ENCODE measurements around the gene KCNK6. TPM values are rescaled to one million over a fixed set of nuclear protein-coding genes. Genes with fewer than 3 reads are reported as not detected.
A peak's percentile ranks its signal among the peaks of the same experiment; 100 is the strongest.

The KCNK6 gene
- total RNA-seq, 1 experiment from 2014 or later, result 18.3 TPM

DNA sequence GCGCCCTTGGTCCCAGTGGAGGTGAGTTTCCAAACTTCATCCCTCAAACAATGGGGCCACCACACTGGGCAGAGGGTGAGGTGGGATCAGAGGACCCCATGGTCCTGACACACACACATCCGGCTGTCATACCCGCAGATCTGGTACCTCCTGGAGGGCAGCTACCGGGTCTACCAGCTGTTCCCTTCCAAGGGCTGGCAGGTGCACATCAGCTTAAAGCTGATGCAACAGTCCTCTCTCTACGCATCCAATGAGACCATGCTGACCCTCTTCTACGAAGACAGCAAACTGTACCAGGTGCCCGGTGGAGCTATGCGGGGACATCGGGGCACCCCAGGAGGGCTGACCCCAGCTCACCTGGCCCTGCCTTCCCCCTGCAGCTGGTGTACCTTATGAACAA lies 40.7 kb downstream of the KCNK6 start (continued):
- TF ChIP-seq, protein P1, sequence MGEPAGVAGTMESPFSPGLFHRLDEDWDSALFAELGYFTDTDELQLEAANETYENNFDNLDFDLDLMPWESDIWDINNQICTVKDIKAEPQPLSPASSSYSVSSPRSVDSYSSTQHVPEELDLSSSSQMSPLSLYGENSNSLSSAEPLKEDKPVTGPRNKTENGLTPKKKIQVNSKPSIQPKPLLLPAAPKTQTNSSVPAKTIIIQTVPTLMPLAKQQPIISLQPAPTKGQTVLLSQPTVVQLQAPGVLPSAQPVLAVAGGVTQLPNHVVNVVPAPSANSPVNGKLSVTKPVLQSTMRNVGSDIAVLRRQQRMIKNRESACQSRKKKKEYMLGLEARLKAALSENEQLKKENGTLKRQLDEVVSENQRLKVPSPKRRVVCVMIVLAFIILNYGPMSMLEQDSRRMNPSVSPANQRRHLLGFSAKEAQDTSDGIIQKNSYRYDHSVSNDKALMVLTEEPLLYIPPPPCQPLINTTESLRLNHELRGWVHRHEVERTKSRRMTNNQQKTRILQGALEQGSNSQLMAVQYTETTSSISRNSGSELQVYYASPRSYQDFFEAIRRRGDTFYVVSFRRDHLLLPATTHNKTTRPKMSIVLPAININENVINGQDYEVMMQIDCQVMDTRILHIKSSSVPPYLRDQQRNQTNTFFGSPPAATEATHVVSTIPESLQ (CRISPR knock-in tag; IDR thresholded peaks at IDR 0.05), result no peak
- TF ChIP-seq, protein P2, sequence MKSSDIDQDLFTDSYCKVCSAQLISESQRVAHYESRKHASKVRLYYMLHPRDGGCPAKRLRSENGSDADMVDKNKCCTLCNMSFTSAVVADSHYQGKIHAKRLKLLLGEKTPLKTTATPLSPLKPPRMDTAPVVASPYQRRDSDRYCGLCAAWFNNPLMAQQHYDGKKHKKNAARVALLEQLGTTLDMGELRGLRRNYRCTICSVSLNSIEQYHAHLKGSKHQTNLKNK (CRISPR knock-in tag; IDR thresholded peaks at IDR 0.05), result no peak
- TF ChIP-seq ZNF219 (CRISPR knock-in tag; IDR thresholded peaks at IDR 0.05; ENCODE audit: borderline replicate concordance) (no peak), MXD4 (CRISPR knock-in tag; IDR thresholded peaks at IDR 0.05; ENCODE audit: borderline replicate concordance) (no peak), MYBL2 (CRISPR knock-in tag; IDR thresholded peaks at IDR 0.05) (no peak)
- TF ChIP-seq, protein P3, sequence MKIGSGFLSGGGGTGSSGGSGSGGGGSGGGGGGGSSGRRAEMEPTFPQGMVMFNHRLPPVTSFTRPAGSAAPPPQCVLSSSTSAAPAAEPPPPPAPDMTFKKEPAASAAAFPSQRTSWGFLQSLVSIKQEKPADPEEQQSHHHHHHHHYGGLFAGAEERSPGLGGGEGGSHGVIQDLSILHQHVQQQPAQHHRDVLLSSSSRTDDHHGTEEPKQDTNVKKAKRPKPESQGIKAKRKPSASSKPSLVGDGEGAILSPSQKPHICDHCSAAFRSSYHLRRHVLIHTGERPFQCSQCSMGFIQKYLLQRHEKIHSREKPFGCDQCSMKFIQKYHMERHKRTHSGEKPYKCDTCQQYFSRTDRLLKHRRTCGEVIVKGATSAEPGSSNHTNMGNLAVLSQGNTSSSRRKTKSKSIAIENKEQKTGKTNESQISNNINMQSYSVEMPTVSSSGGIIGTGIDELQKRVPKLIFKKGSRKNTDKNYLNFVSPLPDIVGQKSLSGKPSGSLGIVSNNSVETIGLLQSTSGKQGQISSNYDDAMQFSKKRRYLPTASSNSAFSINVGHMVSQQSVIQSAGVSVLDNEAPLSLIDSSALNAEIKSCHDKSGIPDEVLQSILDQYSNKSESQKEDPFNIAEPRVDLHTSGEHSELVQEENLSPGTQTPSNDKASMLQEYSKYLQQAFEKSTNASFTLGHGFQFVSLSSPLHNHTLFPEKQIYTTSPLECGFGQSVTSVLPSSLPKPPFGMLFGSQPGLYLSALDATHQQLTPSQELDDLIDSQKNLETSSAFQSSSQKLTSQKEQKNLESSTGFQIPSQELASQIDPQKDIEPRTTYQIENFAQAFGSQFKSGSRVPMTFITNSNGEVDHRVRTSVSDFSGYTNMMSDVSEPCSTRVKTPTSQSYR (CRISPR knock-in tag; IDR thresholded peaks at IDR 0.05), result no peak
- TF ChIP-seq, protein P4, sequence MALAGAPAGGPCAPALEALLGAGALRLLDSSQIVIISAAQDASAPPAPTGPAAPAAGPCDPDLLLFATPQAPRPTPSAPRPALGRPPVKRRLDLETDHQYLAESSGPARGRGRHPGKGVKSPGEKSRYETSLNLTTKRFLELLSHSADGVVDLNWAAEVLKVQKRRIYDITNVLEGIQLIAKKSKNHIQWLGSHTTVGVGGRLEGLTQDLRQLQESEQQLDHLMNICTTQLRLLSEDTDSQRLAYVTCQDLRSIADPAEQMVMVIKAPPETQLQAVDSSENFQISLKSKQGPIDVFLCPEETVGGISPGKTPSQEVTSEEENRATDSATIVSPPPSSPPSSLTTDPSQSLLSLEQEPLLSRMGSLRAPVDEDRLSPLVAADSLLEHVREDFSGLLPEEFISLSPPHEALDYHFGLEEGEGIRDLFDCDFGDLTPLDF (CRISPR knock-in tag; IDR thresholded peaks at IDR 0.05), result no peak
- TF ChIP-seq, protein P5, sequence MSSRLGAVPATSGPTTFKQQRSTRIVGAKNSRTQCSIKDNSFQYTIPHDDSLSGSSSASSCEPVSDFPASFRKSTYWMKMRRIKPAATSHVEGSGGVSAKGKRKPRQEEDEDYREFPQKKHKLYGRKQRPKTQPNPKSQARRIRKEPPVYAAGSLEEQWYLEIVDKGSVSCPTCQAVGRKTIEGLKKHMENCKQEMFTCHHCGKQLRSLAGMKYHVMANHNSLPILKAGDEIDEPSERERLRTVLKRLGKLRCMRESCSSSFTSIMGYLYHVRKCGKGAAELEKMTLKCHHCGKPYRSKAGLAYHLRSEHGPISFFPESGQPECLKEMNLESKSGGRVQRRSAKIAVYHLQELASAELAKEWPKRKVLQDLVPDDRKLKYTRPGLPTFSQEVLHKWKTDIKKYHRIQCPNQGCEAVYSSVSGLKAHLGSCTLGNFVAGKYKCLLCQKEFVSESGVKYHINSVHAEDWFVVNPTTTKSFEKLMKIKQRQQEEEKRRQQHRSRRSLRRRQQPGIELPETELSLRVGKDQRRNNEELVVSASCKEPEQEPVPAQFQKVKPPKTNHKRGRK (CRISPR knock-in tag; IDR thresholded peaks at IDR 0.05; ENCODE audit: borderline replicate concordance), result no peak
- TF ChIP-seq, protein P6, sequence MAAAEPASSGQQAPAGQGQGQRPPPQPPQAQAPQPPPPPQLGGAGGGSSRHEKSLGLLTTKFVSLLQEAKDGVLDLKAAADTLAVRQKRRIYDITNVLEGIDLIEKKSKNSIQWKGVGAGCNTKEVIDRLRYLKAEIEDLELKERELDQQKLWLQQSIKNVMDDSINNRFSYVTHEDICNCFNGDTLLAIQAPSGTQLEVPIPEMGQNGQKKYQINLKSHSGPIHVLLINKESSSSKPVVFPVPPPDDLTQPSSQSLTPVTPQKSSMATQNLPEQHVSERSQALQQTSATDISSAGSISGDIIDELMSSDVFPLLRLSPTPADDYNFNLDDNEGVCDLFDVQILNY (CRISPR knock-in tag; IDR thresholded peaks at IDR 0.05), result no peak

DNA sequence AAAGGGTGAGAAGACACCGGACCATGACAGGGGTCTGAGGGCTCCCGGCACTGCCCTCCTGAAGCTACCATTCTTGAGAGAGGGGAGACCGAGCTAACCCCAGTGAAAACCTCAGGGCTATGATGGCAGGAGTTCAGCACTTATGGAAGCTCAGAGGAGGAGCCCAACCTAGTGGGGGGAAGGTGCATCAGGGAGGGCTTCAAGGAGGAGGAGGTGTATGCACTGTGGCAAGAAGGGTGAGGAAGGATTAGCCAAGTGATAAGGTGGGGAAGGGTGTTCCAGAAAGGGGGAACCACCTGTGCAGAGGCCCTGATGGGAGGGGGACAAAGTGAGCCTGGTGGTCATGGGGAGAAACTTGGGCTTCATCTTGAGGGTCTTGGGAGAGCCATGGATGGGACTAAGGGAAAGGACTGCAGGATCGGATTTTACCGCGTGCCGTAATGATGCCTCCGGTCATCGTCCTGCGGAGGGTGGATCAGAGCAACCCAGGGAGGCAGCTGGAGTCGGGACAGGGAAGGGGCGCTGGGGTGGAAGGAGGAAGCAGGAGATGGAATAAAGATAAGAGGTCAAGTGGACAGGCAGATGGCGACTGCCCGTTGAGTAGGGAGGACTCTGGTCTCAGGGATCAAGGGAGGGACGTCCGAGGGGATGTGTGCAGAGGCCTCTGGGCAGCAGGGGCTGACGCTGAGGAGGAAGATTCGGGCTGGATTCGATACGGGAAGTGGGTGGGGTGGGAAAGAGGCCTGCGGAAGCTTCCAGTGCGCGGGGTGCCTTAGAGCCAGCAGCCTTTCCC lies 41.4 kb downstream of the KCNK6 start:
- H3K4me1 Mint-ChIP-seq, result peaks cover 10% of the 10 kb centered on the region
- ChIA-PET POLR2A (interaction anchor here (1.1 to 2.7 kb wide), 4 partner anchors 13 to 56 kb away, joined by 3 to 16 read pairs (median 5); partner anchors contain the start of genes GGN and PSMD8), CTCF (interaction anchor here (0.9 to 2.9 kb wide), 12 partner anchors 10 to 218 kb away, joined by 3 to 19 read pairs (median 4); partner anchors contain the start of genes CATSPERG, FAM98C, GGN and PSMD8)
- no peaks in the 10 kb centered on the region for H3K9me3 Mint-ChIP-seq
- ATAC-seq (no peak), DNase-seq (ENCODE audit: low spot score) (no peak)
- H3K4me3 Mint-ChIP-seq, result peak overlapping the region; percentile 86
- peaks cover 68% of the 10 kb centered on the region for H3K27me3 Mint-ChIP-seq (ENCODE audit: low read depth)
- H3K27ac Mint-ChIP-seq, result no peak overlapping the region
- no peaks in the 10 kb centered on the region for H3K36me3 Mint-ChIP-seq
- TF ChIP-seq ZNF396 (CRISPR knock-in tag; IDR thresholded peaks at IDR 0.05; ENCODE audit: borderline replicate concordance) (no peak), TEAD4 (CRISPR knock-in tag; IDR thresholded peaks at IDR 0.05) (no peak), RORB (CRISPR knock-in tag; IDR thresholded peaks at IDR 0.05) (no peak), PRRX2 (CRISPR knock-in tag; IDR thresholded peaks at IDR 0.05) (no peak), NFYB (CRISPR knock-in tag; conservative IDR thresholded peaks at IDR 0.05; ENCODE audit: low read depth) (no peak), ZNF416 (CRISPR knock-in tag; IDR thresholded peaks at IDR 0.05) (no peak)
- TF ChIP-seq, protein P7, sequence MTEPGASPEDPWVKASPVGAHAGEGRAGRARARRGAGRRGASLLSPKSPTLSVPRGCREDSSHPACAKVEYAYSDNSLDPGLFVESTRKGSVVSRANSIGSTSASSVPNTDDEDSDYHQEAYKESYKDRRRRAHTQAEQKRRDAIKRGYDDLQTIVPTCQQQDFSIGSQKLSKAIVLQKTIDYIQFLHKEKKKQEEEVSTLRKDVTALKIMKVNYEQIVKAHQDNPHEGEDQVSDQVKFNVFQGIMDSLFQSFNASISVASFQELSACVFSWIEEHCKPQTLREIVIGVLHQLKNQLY (CRISPR knock-in tag; IDR thresholded peaks at IDR 0.05), result no peak
- TF ChIP-seq, protein P8, sequence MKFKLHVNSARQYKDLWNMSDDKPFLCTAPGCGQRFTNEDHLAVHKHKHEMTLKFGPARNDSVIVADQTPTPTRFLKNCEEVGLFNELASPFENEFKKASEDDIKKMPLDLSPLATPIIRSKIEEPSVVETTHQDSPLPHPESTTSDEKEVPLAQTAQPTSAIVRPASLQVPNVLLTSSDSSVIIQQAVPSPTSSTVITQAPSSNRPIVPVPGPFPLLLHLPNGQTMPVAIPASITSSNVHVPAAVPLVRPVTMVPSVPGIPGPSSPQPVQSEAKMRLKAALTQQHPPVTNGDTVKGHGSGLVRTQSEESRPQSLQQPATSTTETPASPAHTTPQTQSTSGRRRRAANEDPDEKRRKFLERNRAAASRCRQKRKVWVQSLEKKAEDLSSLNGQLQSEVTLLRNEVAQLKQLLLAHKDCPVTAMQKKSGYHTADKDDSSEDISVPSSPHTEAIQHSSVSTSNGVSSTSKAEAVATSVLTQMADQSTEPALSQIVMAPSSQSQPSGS (CRISPR knock-in tag; IDR thresholded peaks at IDR 0.05; ENCODE audit: borderline replicate concordance, low read depth), result no peak
- TF ChIP-seq, protein P5 (CRISPR knock-in tag; IDR thresholded peaks at IDR 0.05; ENCODE audit: borderline replicate concordance), result no peak
- TF ChIP-seq, protein P9, sequence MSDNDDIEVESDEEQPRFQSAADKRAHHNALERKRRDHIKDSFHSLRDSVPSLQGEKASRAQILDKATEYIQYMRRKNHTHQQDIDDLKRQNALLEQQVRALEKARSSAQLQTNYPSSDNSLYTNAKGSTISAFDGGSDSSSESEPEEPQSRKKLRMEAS (CRISPR knock-in tag; IDR thresholded peaks at IDR 0.05), result peak; percentile 9; the same call in 1 of the 2 replicates
- TF ChIP-seq, protein P10, sequence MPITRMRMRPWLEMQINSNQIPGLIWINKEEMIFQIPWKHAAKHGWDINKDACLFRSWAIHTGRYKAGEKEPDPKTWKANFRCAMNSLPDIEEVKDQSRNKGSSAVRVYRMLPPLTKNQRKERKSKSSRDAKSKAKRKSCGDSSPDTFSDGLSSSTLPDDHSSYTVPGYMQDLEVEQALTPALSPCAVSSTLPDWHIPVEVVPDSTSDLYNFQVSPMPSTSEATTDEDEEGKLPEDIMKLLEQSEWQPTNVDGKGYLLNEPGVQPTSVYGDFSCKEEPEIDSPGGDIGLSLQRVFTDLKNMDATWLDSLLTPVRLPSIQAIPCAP (CRISPR knock-in tag; IDR thresholded peaks at IDR 0.05), result no peak

Measured in WTC11 (cell line).